ENCODE measurements around the gene NOS3. TPM values are rescaled to one million over a fixed set of nuclear protein-coding genes. Genes with fewer than 3 reads are reported as not detected.

NOS3 gene
- total and polyA plus RNA-seq, 2 of the 13 experiments (the other 11 are each of a cell fraction or from before 2014, with no cell fraction given) = 3.7 to 7.5 TPM

- TF ChIP-seq, protein P1, sequence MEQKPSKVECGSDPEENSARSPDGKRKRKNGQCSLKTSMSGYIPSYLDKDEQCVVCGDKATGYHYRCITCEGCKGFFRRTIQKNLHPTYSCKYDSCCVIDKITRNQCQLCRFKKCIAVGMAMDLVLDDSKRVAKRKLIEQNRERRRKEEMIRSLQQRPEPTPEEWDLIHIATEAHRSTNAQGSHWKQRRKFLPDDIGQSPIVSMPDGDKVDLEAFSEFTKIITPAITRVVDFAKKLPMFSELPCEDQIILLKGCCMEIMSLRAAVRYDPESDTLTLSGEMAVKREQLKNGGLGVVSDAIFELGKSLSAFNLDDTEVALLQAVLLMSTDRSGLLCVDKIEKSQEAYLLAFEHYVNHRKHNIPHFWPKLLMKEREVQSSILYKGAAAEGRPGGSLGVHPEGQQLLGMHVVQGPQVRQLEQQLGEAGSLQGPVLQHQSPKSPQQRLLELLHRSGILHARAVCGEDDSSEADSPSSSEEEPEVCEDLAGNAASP (CRISPR knock-in tag; IDR thresholded peaks at IDR 0.05; ENCODE audit: borderline replicate concordance) = no peak
- TF ChIP-seq ZNF24 (IDR thresholded peaks at IDR 0.05) (no peak), SMARCE1 (IDR thresholded peaks at IDR 0.05; ENCODE audit: borderline replicate concordance) (no peak), ZNF777 (CRISPR knock-in tag; IDR thresholded peaks at IDR 0.05) (no peak)
- TF ChIP-seq, protein P2, sequence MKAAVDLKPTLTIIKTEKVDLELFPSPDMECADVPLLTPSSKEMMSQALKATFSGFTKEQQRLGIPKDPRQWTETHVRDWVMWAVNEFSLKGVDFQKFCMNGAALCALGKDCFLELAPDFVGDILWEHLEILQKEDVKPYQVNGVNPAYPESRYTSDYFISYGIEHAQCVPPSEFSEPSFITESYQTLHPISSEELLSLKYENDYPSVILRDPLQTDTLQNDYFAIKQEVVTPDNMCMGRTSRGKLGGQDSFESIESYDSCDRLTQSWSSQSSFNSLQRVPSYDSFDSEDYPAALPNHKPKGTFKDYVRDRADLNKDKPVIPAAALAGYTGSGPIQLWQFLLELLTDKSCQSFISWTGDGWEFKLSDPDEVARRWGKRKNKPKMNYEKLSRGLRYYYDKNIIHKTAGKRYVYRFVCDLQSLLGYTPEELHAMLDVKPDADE (CRISPR knock-in tag; IDR thresholded peaks at IDR 0.05) = no peak
Observed at GRCh38 chr7:151000897-151001495, 10.2 kb downstream of the NOS3 start (continued).

DNA sequence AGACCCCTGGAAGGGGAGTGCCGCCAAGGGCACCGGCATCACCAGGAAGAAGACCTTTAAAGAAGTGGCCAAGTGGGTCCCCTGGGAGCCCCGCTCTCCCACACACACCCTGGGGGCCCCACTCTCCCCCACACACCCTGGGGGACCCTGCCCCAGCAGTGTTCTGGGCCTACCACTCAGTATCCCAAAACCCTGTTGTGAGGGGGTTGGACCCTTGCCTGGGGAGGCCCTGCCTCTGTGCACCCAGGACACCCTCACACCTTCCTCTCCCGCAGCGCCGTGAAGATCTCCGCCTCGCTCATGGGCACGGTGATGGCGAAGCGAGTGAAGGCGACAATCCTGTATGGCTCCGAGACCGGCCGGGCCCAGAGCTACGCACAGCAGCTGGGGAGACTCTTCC, 10.7 kb downstream of the NOS3 start:
- no TSS peak for BruUV-seq (replicated peaks)
- no peak overlapping the region for H2AFZ ChIP-seq (ENCODE audit: low read length)
- ChIA-PET CTCF (ENCODE audit: low intra/inter-chr PET ratio, low total read pairs) (no interaction called here), POLR2A (no interaction called here)
- intact Hi-C loops (cut with micrococcal nuclease; ENCODE audit: unreplicated experiment) = no loop called here
- ATAC-seq (no peak), FAIRE-seq (no peak), DNase-seq (ENCODE audit: low spot score) (no peak)
- TF ChIP-seq ZNF644 (CRISPR knock-in tag; IDR thresholded peaks at IDR 0.05; ENCODE audit: low read depth) (no peak), ZNF678 (CRISPR knock-in tag; IDR thresholded peaks at IDR 0.05) (no peak), ZNF264 (CRISPR knock-in tag; IDR thresholded peaks at IDR 0.05) (no peak), NRL (CRISPR knock-in tag; IDR thresholded peaks at IDR 0.05; ENCODE audit: borderline replicate concordance) (no peak), SNAI1 (CRISPR knock-in tag; IDR thresholded peaks at IDR 0.05; ENCODE audit: borderline replicate concordance) (no peak)
- no peaks in the 10 kb centered on the region for H3K36me3 ChIP-seq (replicated peaks in 1 of 2; ENCODE audit: control insufficient read depth in 1 of 2, insufficient read depth in 2 of 2, low read length in 2 of 2)
- peaks cover 39% of the 10 kb centered on the region for H3K4me1 ChIP-seq (ENCODE audit: insufficient read depth, low read length)
- no peak overlapping the region for H3K27ac ChIP-seq (ENCODE audit: extremely low read length, insufficient read depth, low read length)
- no peak overlapping the region for H3K4me3 ChIP-seq (replicated peaks in 1 of 3; ENCODE audit: insufficient read depth in 1 of 3, low read depth in 2 of 3, low read length in 3 of 3)
- no peaks in the 10 kb centered on the region for H3K79me2 ChIP-seq (ENCODE audit: insufficient read depth, low read length)
- H3K4me2 ChIP-seq (ENCODE audit: low read depth, low read length) = no peak overlapping the region
- no peak overlapping the region for H3K9ac ChIP-seq (ENCODE audit: insufficient read depth, low read depth, low read length)
- no peaks in the 10 kb centered on the region for H3K9me3 ChIP-seq (ENCODE audit: low read length)
- in situ Hi-C loops (cut with HindIII; ENCODE audit: extremely low pct_ligation_motif_present, low pct_unique_long_range_greater_than_20kb) = no loop called here
- WGBS (ENCODE audit: low lambda C conversion rate) = 88% methylated on average over 10 of the region's 16 CpGs
- H3K27me3 ChIP-seq (ENCODE audit: control insufficient read depth in 1 of 2, insufficient read depth in 2 of 2, low read length in 2 of 2) = peaks cover 0 to 8% of the 10 kb centered on the region in 2 experiments; a peak in 2 of 5 replicates
- no peaks in the 10 kb centered on the region for H4K20me1 ChIP-seq (ENCODE audit: insufficient read depth, low read length)
